Stimulated activated CD8-positive, alpha-beta memory T cell treated with anti-CD3 and anti-CD28 coated beads, Interleukin-4, amount 100 ng/mL, for 48 hours (primary cell): ENCODE results near the gene ZNF665.
A peak's percentile ranks its signal among the peaks of the same experiment; 100 is the strongest.
"Not testable (repeated sequence)": the region's sequence is repeated elsewhere in the genome, so short reads cannot be mapped to it uniquely, and the experiment has no call there.

Source experiments
- DNase-seq: peaks from one replicate; pipeline ENCODE4 v3.0.0-alpha.2; 2020

Gene ZNF665

DNA sequence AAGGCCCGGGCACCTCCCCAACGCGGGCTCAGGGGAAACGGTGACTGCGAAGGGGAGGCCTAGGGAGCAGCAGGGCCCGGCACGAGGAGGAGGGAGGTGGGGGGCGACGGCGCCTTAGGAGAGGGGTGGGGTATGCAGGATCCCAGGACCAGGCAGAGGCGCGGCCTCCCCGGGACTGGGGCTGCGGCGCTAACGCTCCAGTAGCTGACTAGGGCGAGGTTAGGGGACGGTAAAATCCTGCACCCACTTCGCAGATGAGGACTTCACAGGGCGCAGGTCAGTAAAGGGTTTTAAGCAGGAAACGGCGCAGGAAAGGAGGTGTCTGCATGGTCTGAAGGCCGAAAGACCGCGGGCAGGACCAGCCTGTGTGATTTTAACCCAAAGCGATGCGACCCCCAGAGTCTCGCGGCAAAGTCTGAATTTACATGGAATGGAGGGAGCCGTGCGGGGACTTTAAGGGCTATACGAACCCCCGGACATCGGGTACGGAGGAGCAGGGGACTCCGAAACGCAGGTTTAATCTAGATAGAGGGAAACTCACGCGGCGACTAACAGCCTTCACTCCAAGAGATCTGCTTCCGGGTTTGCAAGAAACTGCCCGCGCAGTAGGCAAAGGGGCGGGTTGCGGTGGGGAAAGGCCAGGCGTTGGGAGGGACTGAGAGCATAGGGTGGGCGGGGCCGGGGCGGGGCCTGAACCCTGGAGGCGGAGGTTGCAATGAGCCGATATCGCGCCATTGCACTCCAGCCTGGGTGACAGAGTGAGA is at the start of gene ZNF665:
Gene ZNF665 (minus strand): TSS at position 588 of the 764 bp plus-strand sequence. CDS start 10,460 bp downstream, outside the sequence.
- DNase-seq, result peak; percentile 85

- DNase-seq, result no peak
Measured at GRCh38 chr19:53237114-53237777, 44.1 kb upstream of the ZNF665 start.

- no peak for DNase-seq
Measured at GRCh38 chr19:53224606-53225005, 31.4 kb upstream of the ZNF665 start.

- DNase-seq, result not testable (repeated sequence)
Measured at GRCh38 chr19:53222716-53223115, 29.6 kb upstream of the ZNF665 start.

GRCh38 chr19:53212703-53213320 is 19.7 kb upstream of the ZNF665 start:
- DNase-seq, result no peak

DNA sequence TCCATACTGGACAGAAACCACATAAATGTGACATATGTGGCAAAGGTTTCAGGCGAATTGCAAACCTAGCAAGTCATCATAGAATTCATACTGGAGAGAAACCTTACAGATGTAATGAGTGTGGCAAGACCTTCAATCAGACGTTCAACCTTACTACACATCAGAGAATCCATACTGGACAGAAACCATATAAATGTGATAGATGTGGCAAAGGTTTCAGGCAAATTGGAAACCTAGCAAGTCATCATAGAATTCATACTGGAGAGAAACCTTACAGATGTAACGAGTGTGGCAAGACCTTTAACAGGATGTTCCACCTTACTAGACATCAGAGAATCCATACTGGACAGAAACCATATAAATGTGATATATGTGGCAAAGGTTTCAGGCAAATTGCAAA is 18.4 kb upstream of the ZNF665 start:
- not testable (repeated sequence) for DNase-seq

GRCh38 chr19:53196777-53197396 is 3.7 kb upstream of the ZNF665 start:
- DNase-seq, result peak; percentile 97

GRCh38 chr19:53195265-53195903 is 2.2 kb upstream of the ZNF665 start:
- peak; percentile 72 for DNase-seq

GRCh38 chr19:53193535-53194222 is 521 bp upstream of the ZNF665 start:
- no peak for DNase-seq

DNA sequence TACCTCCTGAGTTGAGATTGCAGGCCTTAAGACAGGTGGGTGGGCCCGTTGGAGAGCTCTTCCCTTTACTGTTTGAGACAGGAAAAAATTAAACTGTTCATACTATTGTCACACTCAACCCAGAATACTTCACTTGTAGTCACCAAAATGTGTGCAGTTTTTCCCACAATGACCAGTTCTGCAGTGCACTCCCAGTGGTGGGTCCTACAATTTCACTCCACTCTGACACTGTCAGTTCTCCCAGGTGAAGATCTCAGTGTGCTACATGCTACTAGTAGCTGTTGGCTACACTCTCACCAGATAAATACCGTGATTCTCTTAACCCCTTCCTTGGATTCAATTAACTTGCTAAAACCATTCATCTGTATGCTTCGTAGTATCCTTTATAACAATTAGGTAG is 2.9 kb downstream of the ZNF665 start:
- DNase-seq, result no peak

GRCh38 chr19:53189691-53190198 is 3.4 kb downstream of the ZNF665 start:
- not testable (repeated sequence) for DNase-seq

DNA sequence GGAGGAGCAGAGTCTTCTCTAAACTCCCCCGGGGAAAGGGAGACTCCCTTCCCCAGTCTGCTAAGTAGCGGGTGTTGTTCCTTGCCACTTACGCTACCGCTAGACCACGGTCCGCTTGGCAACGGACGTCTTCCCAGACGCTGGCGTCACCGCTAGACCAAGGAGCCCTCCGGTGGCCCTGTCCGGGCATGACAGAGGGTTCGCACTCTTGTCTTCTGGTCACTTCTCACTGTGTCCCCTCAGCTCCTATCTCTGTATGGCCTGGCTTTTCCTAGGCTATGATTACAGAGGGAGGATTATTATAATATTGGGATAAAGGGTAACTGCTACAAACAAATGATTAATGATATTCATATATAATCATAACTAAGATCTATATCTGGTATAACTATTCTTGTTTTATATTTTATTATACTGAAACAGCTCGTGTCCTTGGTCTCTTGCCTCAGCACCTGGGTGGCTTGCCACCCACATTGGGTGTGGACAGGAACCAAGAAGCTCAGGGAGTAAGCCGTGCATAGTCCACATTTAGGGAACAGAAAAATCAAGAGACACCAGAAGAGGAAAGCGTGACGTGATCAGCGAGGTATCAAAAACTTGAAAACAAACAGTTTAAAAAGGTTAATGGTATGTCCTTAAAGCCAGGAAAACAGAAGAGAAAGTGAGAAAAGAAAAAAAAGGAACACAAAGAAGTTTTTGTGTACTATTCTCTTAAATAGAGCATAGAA is 7.8 kb downstream of the ZNF665 start:
- DNase-seq, result not testable (repeated sequence)

- no peak for DNase-seq
Measured at GRCh38 chr19:53183146-53183764, 9.9 kb downstream of the ZNF665 start.

GRCh38 chr19:53182202-53182601 is 11.0 kb downstream of the ZNF665 start:
- DNase-seq, result no peak

DNA sequence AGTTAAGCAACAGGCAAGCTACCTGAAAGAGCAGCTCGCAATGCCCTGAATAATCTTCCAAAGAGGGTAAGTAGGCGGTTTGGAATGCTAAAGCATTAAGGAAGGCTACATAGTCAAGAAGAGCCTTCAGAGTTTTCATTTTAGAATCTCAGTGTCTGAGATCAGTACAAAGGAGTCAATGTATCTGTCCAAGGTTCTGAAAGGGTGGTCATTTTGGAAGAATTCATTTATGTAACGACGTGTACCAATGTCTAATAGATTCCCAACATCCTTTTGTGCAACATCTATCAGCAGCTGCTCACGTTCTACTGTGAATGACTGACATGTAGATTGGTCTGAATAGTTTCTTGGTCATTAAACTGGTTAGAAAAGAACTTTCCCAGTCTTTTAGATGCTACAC is 15.2 kb downstream of the ZNF665 start:
- no peak for DNase-seq

GRCh38 chr19:53172889-53173288 is 20.3 kb downstream of the ZNF665 start:
- DNase-seq, result no peak

DNA sequence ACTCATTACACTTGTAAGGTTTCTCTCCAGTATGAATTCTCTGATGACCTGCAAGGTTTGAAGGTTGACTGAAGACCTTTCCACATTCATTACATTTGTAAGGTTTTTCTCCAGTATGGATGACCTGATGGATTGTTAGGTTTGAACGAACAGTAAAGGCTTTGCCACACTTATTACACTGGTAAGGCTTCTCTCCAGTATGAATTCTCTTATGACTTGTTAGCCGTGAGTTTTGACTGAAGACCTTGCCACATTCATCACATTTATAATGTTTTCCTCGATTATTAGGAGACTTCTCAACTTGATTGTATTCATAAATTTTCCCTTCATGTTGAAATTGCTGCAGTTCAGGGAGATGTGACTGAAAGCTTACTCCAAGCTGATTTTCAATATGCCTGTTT is 27.5 kb downstream of the ZNF665 start:
- DNase-seq, result no peak

- DNase-seq, result no peak
Measured at GRCh38 chr19:53161123-53161522, 32.0 kb downstream of the ZNF665 start.

DNA sequence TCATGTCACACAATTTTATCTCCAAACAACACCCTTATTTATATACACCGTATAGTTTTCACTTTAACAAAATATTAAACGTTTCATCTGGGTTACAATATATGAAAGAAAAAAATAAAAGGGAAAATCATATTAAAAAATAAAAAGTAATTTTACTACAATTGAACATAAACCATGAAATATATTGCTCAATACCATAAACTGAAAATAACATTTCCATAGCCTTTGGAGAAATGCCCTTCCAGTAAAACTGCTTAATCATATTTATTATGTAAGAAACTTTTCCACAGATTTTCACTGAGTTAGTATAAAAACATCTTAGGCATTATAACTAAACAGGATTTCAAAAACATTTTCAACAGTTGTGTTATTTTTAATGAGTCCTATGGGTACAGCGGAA is 32.8 kb downstream of the ZNF665 start:
- no peak for DNase-seq

DNA sequence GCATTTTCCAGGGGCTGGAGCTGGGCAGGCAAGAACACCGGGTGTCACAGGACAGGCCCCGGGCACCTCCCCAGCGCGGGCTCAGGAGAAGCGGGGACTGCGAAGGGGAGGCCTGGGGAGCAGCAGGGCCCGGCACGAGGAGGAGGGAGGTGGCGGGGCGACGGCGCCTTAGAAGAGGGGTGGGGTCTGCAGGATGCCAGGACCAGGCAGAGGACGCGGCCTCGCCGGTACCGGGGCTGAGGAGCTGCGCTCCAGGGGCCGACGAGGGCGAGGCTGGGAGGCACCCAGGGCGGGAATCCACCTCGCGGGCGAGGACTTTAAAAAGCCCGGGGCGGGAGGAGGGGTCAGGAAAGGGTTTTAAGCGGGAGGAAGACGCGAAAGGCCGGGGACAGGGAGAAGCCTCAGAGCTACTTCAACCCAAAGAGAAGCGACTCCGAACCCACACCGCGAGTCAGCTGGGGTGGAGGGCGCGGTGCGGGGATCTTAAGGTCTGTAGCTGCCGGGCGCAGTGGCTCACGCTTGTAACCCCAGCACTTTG is 35.0 kb downstream of the ZNF665 start:
- peak; percentile 49 for DNase-seq

- DNase-seq, result no peak
Measured at GRCh38 chr19:53157626-53158025, 35.5 kb downstream of the ZNF665 start.
